RWPE1 (cell line): ENCODE measurements around the gene CHD5.
"Not testable (repeated sequence)": the region's sequence is repeated elsewhere in the genome, so short reads cannot be mapped to it uniquely, and the experiment has no call there.

Experiments used
- CTCF ChIA-PET: fragments of 350-600 bp; sonication (Branson Sonifier 250); formaldehyde crosslinking; extraction: SDS; loops from one replicate; lab custom pipeline; 2021; lab: Yijun Ruan, JAX
- POLR2A ChIA-PET: fragments of 400-600 bp; formaldehyde crosslinking; extraction: SDS; loops from one replicate; lab custom pipeline; 2020; ENCODE audit warnings: antibody characterized with exemption; ENCODE audit not compliant: low non-redundant PET; lab: Yijun Ruan, JAX
- DNase-seq: peaks from one replicate; pipeline ENCODE4 v3.0.0; 2012; ENCODE audit warnings: low spot score
- H3K27ac ChIP-seq: fragments of 450-650 bp; 2 replicates; pipeline ENCODE4 v1.5.1; 2017
- CTCF ChIP-seq: fragments of 450-650 bp; conservative IDR thresholded peaks from 2 replicates; pipeline ENCODE4 v1.5.1; 2017; ENCODE audit warnings: low read depth, mild to moderate bottlenecking

CHD5 gene

GRCh38 chr1:6220236-6220635 is 40.1 kb upstream of the CHD5 start:
- POLR2A ChIA-PET, result no interaction called here
- DNase-seq, result peak; percentile 88
- TF ChIP-seq CTCF, result no peak
- CTCF ChIA-PET, result interaction anchor here (0.6 to 1.0 kb wide), 3 partner anchors 25 to 404 kb away, joined by 3 to 4 read pairs (median 3); no protein-coding TSS in a partner anchor
- peak overlapping the region; percentile 51 for H3K27ac ChIP-seq

GRCh38 chr1:6219641-6220040 is 39.5 kb upstream of the CHD5 start:
- CTCF ChIA-PET, result interaction anchor here (0.6 to 1.0 kb wide), 3 partner anchors 25 to 404 kb away, joined by 3 to 4 read pairs (median 3); no protein-coding TSS in a partner anchor
- POLR2A ChIA-PET, DNase-seq: not testable (repeated sequence)
- peak overlapping the region; percentile 51 for H3K27ac ChIP-seq

GRCh38 chr1:6218375-6219164 is 38.4 kb upstream of the CHD5 start:
- no peak for TF ChIP-seq CTCF
- ChIA-PET POLR2A (interaction anchor here (0.6 kb wide), 1 partner anchor 9 kb away, joined by 3 read pairs; no protein-coding TSS in a partner anchor), CTCF (no interaction called here)
- H3K27ac ChIP-seq, result no peak overlapping the region
- no peak for DNase-seq

GRCh38 chr1:6212193-6212959 is 32.3 kb upstream of the CHD5 start:
- ChIA-PET POLR2A (interaction anchor here (0.6 kb wide), 1 partner anchor 20 kb away, joined by 4 read pairs; no protein-coding TSS in a partner anchor), CTCF (no interaction called here)
- H3K27ac ChIP-seq, result no peak overlapping the region
- no peak for TF ChIP-seq CTCF
- DNase-seq, result no peak

GRCh38 chr1:6211731-6212130 is 31.6 kb upstream of the CHD5 start:
- ChIA-PET POLR2A (no interaction called here), CTCF (no interaction called here)
- no peak overlapping the region for H3K27ac ChIP-seq
- no peak for DNase-seq
- no peak for TF ChIP-seq CTCF

- no peak for TF ChIP-seq CTCF
- H3K27ac ChIP-seq, result no peak overlapping the region
- ChIA-PET POLR2A (interaction anchor here (0.5 kb wide), 1 partner anchor 14 kb away, joined by 3 read pairs; no protein-coding TSS in a partner anchor), CTCF (interaction anchor here (0.6 kb wide), 1 partner anchor 187 kb away, joined by 7 read pairs; no protein-coding TSS in a partner anchor)
- DNase-seq, result no peak
These were observed 30.7 kb upstream of the CHD5 start for GRCh38 chr1:6210591-6211355.
